A673 (cell line): Measurements from ENCODE around the gene EXOC4. TPM values are rescaled to one million over a fixed set of nuclear protein-coding genes. Genes with fewer than 3 reads are reported as not detected.
A peak's percentile ranks its signal among the peaks of the same experiment; 100 is the strongest.

Experiments used
- BruUV-seq: library from RNA; stranded (reverse); fragments of 400-500 nt; replicated peaks from 2 replicates; lab custom pipeline; 2021; lab: Mats Ljungman, UMichigan
- CTCF ChIA-PET: fragments of 300-600 bp; sonication (Branson Sonifier 250); formaldehyde crosslinking; loops from one replicate; lab custom pipeline; 2022; ENCODE audit warnings: antibody characterized with exemption; lab: Charles Lee
- POLR2A ChIA-PET: fragments of 300-600 bp; sonication (Branson Sonifier 250); formaldehyde crosslinking; loops from one replicate; lab custom pipeline; 2022; ENCODE audit warnings: antibody characterized with exemption; ENCODE audit not compliant: low non-redundant PET; lab: Charles Lee
- DNase-seq: peaks from one replicate; pipeline ENCODE4 v3.0.0-alpha.2; 2015; ENCODE audit warnings: low spot score
- H3K27ac ChIP-seq: fragments of 200-600 bp; sonication (generic); 2 replicates; pipeline ENCODE4 v1.5.1; 2016; ENCODE audit warnings: mixed run types, low read depth, mild to moderate bottlenecking, mixed read lengths, antibody characterized with exemption, low read length; ENCODE audit not compliant: poor library complexity, severe bottlenecking
- H3K27me3 ChIP-seq: fragments of 200-600 bp; sonication (generic); replicated peaks from 2 replicates; pipeline ENCODE4 v1.6.1; 2017; ENCODE audit warnings: mixed run types, low read depth, mild to moderate bottlenecking, mixed read lengths, antibody characterized with exemption, low read length; ENCODE audit not compliant: insufficient read depth, poor library complexity
- H3K36me3 ChIP-seq: fragments of 200-600 bp; sonication (generic); 2 replicates; pipeline ENCODE4 v1.6.1; 2016; ENCODE audit warnings: mixed run types, mild to moderate bottlenecking, mixed read lengths, antibody characterized with exemption, low read length; ENCODE audit not compliant: insufficient read depth, poor library complexity, severe bottlenecking
- H3K4me1 ChIP-seq: fragments of 200-600 bp; sonication (generic); 2 replicates; pipeline ENCODE4 v1.6.1; 2017; ENCODE audit warnings: mixed run types, mild to moderate bottlenecking, mixed read lengths, antibody characterized with exemption, low read length; ENCODE audit not compliant: insufficient read depth, poor library complexity, severe bottlenecking
- H3K4me3 ChIP-seq: fragments of 200-600 bp; sonication (generic); 2 replicates; pipeline ENCODE4 v1.5.1; 2016; ENCODE audit warnings: low read depth, mixed run types, mild to moderate bottlenecking, mixed read lengths, low read length; ENCODE audit not compliant: poor library complexity, severe bottlenecking
- H3K9me3 ChIP-seq: fragments of 200-600 bp; sonication (generic); 2 replicates; pipeline ENCODE4 v1.6.1; 2016; ENCODE audit warnings: mixed run types, low read depth, mild to moderate bottlenecking, mixed read lengths, antibody characterized with exemption, low read length; ENCODE audit not compliant: poor library complexity, severe bottlenecking
- CTCF ChIP-seq: fragments of 300-800, 200-600 bp; sonication (generic); conservative IDR thresholded peaks from 2 replicates; pipeline ENCODE4 v1.5.1; 2017; ENCODE audit warnings: low read depth, mild to moderate bottlenecking, antibody characterized with exemption, low read length, moderate library complexity, mixed read lengths
- EZH2 ChIP-seq: fragments of 200-600 bp; sonication (generic); IDR thresholded peaks from 2 replicates; pipeline ENCODE4 v1.6.1; 2017; ENCODE audit warnings: borderline replicate concordance, low read depth, mild to moderate bottlenecking, mixed read lengths, antibody characterized with exemption, low read length; ENCODE audit not compliant: poor library complexity, severe bottlenecking
- intact Hi-C: fragments of 100-400 bp; cut with micrococcal nuclease; formaldehyde crosslinking; loops from one replicate; pipeline ENCODE4 v1.10.0; 2022; ENCODE audit not compliant: unreplicated experiment
- total RNA-seq: library from RNA; stranded (reverse); gene quantifications from 2 replicates; pipeline ENCODE4 v1.2.3, GENCODE V29; 2021

Gene EXOC4
- total RNA-seq, 1 experiment from 2014 or later = 66.1 TPM

- DNase-seq = no peak
- Histone ChIP-seq H3K27me3 (no peaks in the 10 kb centered on the region), H3K4me3 (no peak overlapping the region), H3K4me1 (peaks cover 11% of the 10 kb centered on the region), H3K36me3 (no peaks in the 10 kb centered on the region), H3K27ac (no peak overlapping the region), H3K9me3 (no peaks in the 10 kb centered on the region)
- BruUV-seq = no TSS peak
- intact Hi-C loops = no loop called here
- ChIA-PET CTCF (no interaction called here), POLR2A (no interaction called here)
- no peak for TF ChIP-seq CTCF
- no peak for TF ChIP-seq EZH2
These were observed 678.2 kb downstream of the EXOC4 start for GRCh38 chr7:133931053-133931452.

GRCh38 chr7:133932591-133932990 is 679.7 kb downstream of the EXOC4 start:
- peaks cover 11% of the 10 kb centered on the region for H3K4me1 ChIP-seq
- DNase-seq = no peak
- no peaks in the 10 kb centered on the region for H3K9me3 ChIP-seq
- no peaks in the 10 kb centered on the region for H3K36me3 ChIP-seq
- no peak overlapping the region for H3K4me3 ChIP-seq
- no peak overlapping the region for H3K27ac ChIP-seq
- intact Hi-C loops = no loop called here
- ChIA-PET CTCF (no interaction called here), POLR2A (no interaction called here)
- no TSS peak for BruUV-seq
- no peaks in the 10 kb centered on the region for H3K27me3 ChIP-seq
- no peak for TF ChIP-seq EZH2
- TF ChIP-seq CTCF = no peak

GRCh38 chr7:133934262-133934976 is 681.5 kb downstream of the EXOC4 start:
- no peaks in the 10 kb centered on the region for H3K36me3 ChIP-seq
- no peak overlapping the region for H3K4me3 ChIP-seq
- intact Hi-C loops = no loop called here
- H3K4me1 ChIP-seq = peaks cover 11% of the 10 kb centered on the region
- H3K27me3 ChIP-seq = no peaks in the 10 kb centered on the region
- TF ChIP-seq CTCF = no peak
- no peak for TF ChIP-seq EZH2
- ChIA-PET POLR2A (no interaction called here), CTCF (interaction anchor here (0.6 kb wide), 1 partner anchor 1237 kb away, joined by 3 read pairs; no protein-coding TSS in a partner anchor)
- BruUV-seq = no TSS peak
- DNase-seq = peak; percentile 71
- H3K9me3 ChIP-seq = no peaks in the 10 kb centered on the region
- no peak overlapping the region for H3K27ac ChIP-seq
